Gastrocnemius medialis (tissue), 4 donors: ENCODE measurements around the gene GNL2. TPM values are rescaled to one million over a fixed set of nuclear protein-coding genes. Genes with fewer than 3 reads are reported as not detected.

Source experiments
- ATAC-seq, 2 donors: fragments of 150-250 bp; one replicate each; pipeline ENCODE4 v1.9.1; 2016
- DNase-seq, 2 donors: peaks; one replicate each; pipeline ENCODE4 v3.0.0-alpha.2; 2019
- H3K27ac ChIP-seq, 4 donors: fragments of 200-600 bp; sonication (generic); 1 replicate in 1 of 4; 2 replicates in 3 of 4; pipeline ENCODE4 v1.5.1; 2016 to 2018; ENCODE audit warnings: mild to moderate bottlenecking in 2 of 4, moderate library complexity in 1 of 4
- H3K27me3 ChIP-seq, 3 donors: fragments of 200-600 bp; sonication (generic) in 2 of 3; 1 replicate in 1 of 3; 2 replicates in 2 of 3; pipeline versions ENCODE4 v1.5.1 to v1.6.0; 2016 to 2019; ENCODE audit warnings: mild to moderate bottlenecking in 1 of 3, moderate library complexity in 1 of 3
- H3K36me3 ChIP-seq, 2 donors: fragments of 200-600 bp; sonication (generic) in 1 of 2; one replicate each; pipeline ENCODE4 v1.5.1; 2017 to 2018
- H3K4me1 ChIP-seq, 2 donors: fragments of 200-600 bp; sonication (generic) in 1 of 2; one replicate each; pipeline ENCODE4 v1.5.1; 2016 to 2017; ENCODE audit warnings: mild to moderate bottlenecking in 2 of 2
- H3K4me3 ChIP-seq, 4 donors: fragments of 200-600 bp; sonication (generic) in 3 of 4; 1 replicate in 1 of 4; 2 replicates in 3 of 4; pipeline ENCODE4 v1.5.1; 2016 to 2019; ENCODE audit warnings: mild to moderate bottlenecking in 2 of 4
- H3K9me3 ChIP-seq, 3 donors: fragments of 200-600 bp; sonication (generic) in 2 of 3; 1 replicate in 1 of 3; 2 replicates in 2 of 3; pipeline ENCODE4 v1.5.1; 2016 to 2019
- POLR2A ChIP-seq, 2 donors: fragments of 450-650 bp; IDR thresholded peaks; one replicate each; pipeline ENCODE4 v1.6.1; 2017; ENCODE audit warnings: antibody characterized with exemption in 2 of 2, mild to moderate bottlenecking in 2 of 2, moderate library complexity in 2 of 2
- in situ Hi-C, 4 donors: fragments of 200-750 bp; cut with MboI; loops; one replicate each; pipeline versions ENCODE4 v1.15.0 to v1.8.0; 2017; ENCODE audit warnings: low sequenced_read_pairs in 4 of 4
- intact Hi-C: fragments of 100-400 bp; cut with DNase I; formaldehyde crosslinking; loops from one replicate; pipeline ENCODE4 v1.15.1; 2023; ENCODE audit warnings: low total_unique reads
- total RNA-seq, 4 donors: library from RNA; depleted of rRNA; stranded (reverse); fragments of >200 nt; gene quantifications; one replicate each; pipeline versions ENCODE4 v1.1.0 to v1.2.3, GENCODE V29; 2016
- TF ChIP-seq, protein P1 (sequence below), 5 experiments: fragments of 450-650 bp in 3 of 5; fragments of 200-600 bp in 2 of 5; sonication (generic) in 2 of 5; IDR thresholded peaks in 4 of 5; conservative IDR thresholded peaks in 1 of 5; 1 replicate in 4 of 5; 2 replicates in 1 of 5; pipeline ENCODE4 v1.5.1; 2016 to 2019; ENCODE audit warnings: antibody characterized with exemption in 5 of 5, mild to moderate bottlenecking in 3 of 5, moderate library complexity in 3 of 5

GNL2 gene
- total RNA-seq, 4 donors from 2014 or later: 37.2 to 49.1 (median 43.2) TPM

DNA sequence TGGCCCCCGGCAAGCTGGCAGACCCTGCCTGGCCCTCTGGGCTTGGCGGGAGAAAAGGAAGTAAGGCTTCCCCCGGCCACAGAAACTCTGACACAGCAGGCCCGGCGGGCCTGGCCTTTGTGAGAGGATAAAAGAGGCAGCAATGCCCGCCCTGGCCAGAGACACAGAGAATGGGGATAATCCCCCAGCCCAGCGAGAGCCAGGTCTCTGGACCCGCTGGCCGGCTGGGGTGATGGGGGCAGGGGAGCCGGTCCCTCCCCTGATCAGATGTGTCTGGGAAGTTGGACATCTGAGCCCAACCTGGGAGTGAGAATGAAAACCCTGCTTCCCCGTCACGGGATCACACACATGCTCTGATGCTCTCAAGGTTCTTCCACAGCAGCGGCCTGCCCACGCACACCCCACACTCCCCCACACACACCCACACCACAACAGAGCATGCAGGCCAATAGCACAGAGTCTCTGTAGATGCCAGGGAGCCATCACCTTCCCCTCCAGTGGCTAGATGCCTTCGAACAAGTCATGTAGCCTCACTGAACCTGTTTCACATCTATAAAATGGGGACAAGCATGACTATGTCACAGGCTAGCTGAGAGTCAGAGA lies 34.8 kb upstream of the GNL2 start:
- Histone ChIP-seq H3K27me3 (peaks cover 67 to 74% (median 70%) of the 10 kb centered on the region in 3 donors), H3K4me3 (no peak overlapping the region), H3K9me3 (no peaks in the 10 kb centered on the region), H3K36me3 (no peaks in the 10 kb centered on the region), H3K4me1 (no peaks in the 10 kb centered on the region), H3K27ac (no peak overlapping the region)
- in situ Hi-C loops: no loop called here
- ATAC-seq (no peak), DNase-seq (no peak)
- intact Hi-C loops: no loop called here
- TF ChIP-seq, protein P1, sequence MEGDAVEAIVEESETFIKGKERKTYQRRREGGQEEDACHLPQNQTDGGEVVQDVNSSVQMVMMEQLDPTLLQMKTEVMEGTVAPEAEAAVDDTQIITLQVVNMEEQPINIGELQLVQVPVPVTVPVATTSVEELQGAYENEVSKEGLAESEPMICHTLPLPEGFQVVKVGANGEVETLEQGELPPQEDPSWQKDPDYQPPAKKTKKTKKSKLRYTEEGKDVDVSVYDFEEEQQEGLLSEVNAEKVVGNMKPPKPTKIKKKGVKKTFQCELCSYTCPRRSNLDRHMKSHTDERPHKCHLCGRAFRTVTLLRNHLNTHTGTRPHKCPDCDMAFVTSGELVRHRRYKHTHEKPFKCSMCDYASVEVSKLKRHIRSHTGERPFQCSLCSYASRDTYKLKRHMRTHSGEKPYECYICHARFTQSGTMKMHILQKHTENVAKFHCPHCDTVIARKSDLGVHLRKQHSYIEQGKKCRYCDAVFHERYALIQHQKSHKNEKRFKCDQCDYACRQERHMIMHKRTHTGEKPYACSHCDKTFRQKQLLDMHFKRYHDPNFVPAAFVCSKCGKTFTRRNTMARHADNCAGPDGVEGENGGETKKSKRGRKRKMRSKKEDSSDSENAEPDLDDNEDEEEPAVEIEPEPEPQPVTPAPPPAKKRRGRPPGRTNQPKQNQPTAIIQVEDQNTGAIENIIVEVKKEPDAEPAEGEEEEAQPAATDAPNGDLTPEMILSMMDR (IDR thresholded peaks at IDR 0.05 in 4 of 5, conservative IDR thresholded peaks at IDR 0.05 in 1 of 5): no peak
- no peak for TF ChIP-seq POLR2A (IDR thresholded peaks at IDR 0.05)

DNA sequence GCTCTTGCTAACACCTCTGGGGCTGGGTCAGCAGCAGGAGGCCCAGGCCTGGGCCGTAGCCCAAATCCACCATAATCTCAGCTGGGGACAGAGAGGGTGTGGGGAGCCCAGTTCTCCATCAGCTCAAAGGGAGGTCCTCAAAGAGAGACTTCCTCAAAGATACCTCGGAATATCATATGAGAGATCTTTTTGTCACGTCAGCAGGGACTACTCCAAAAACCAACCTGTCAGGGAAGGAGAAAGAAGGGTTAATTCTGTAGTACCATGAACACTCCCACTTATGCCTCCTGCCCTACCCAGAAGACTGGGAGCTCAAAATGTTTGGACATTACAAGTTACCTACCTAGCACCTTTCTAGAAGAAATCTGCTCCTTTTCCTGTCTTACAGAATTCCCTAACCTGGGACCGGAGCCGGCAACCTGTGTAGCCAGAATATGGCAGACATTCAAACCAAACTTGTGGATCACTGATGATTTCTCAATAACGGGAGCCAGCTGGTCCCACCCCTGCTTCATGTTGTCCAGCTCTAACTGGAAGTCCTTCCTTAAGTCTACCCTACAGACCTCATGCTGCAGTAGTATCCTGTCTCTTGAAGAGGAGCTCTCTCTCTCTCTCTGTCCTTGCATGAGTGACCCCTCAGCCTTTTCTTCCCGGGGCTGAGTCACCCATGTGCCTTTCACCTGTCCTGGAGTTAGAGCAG lies 34.1 kb upstream of the GNL2 start:
- ATAC-seq (no peak), DNase-seq (no peak)
- Histone ChIP-seq H3K27ac (no peak overlapping the region), H3K9me3 (no peaks in the 10 kb centered on the region), H3K4me1 (no peaks in the 10 kb centered on the region), H3K4me3 (no peak overlapping the region), H3K36me3 (no peaks in the 10 kb centered on the region), H3K27me3 (peaks cover 61 to 69% (median 68%) of the 10 kb centered on the region in 3 donors)
- in situ Hi-C loops (no loop called here), intact Hi-C loops (no loop called here)
- TF ChIP-seq POLR2A (IDR thresholded peaks at IDR 0.05): no peak
- TF ChIP-seq, protein P1 (IDR thresholded peaks at IDR 0.05 in 4 of 5, conservative IDR thresholded peaks at IDR 0.05 in 1 of 5): no peak

- in situ Hi-C loops: no loop called here
- Histone ChIP-seq H3K4me1 (no peaks in the 10 kb centered on the region), H3K27me3 (peaks cover 52 to 62% (median 61%) of the 10 kb centered on the region in 3 donors), H3K9me3 (no peaks in the 10 kb centered on the region), H3K27ac (no peak overlapping the region), H3K4me3 (no peak overlapping the region), H3K36me3 (no peaks in the 10 kb centered on the region)
- no peak for DNase-seq
- no peak for ATAC-seq
- intact Hi-C loops: no loop called here
- TF ChIP-seq, protein P1 (IDR thresholded peaks at IDR 0.05 in 4 of 5, conservative IDR thresholded peaks at IDR 0.05 in 1 of 5): no peak
- no peak for TF ChIP-seq POLR2A (IDR thresholded peaks at IDR 0.05)
Measured at GRCh38 chr1:37629008-37629407, 33.3 kb upstream of the GNL2 start.

GRCh38 chr1:37628026-37628556 lies 32.4 kb upstream of the GNL2 start:
- DNase-seq (no peak), ATAC-seq (no peak)
- no peak overlapping the region for H3K4me3 ChIP-seq
- no peak overlapping the region for H3K27ac ChIP-seq
- TF ChIP-seq, protein P1 (IDR thresholded peaks at IDR 0.05 in 4 of 5, conservative IDR thresholded peaks at IDR 0.05 in 1 of 5): no peak
- TF ChIP-seq POLR2A (IDR thresholded peaks at IDR 0.05): no peak
- intact Hi-C loops (no loop called here), in situ Hi-C loops (no loop called here)
- H3K36me3 ChIP-seq: no peaks in the 10 kb centered on the region
- no peaks in the 10 kb centered on the region for H3K9me3 ChIP-seq
- no peaks in the 10 kb centered on the region for H3K4me1 ChIP-seq
- H3K27me3 ChIP-seq: peaks cover 43 to 56% (median 53%) of the 10 kb centered on the region in 3 donors
